ENCODE results near the gene TSPAN14. TPM values are rescaled to one million over a fixed set of nuclear protein-coding genes. Genes with fewer than 3 reads are reported as not detected.
"Not testable (repeated sequence)": the region's sequence is repeated elsewhere in the genome, so short reads cannot be mapped to it uniquely, and the experiment has no call there.

Gene TSPAN14
- total RNA-seq, 1 donor = 23.9 TPM

- TF ChIP-seq, protein P1, sequence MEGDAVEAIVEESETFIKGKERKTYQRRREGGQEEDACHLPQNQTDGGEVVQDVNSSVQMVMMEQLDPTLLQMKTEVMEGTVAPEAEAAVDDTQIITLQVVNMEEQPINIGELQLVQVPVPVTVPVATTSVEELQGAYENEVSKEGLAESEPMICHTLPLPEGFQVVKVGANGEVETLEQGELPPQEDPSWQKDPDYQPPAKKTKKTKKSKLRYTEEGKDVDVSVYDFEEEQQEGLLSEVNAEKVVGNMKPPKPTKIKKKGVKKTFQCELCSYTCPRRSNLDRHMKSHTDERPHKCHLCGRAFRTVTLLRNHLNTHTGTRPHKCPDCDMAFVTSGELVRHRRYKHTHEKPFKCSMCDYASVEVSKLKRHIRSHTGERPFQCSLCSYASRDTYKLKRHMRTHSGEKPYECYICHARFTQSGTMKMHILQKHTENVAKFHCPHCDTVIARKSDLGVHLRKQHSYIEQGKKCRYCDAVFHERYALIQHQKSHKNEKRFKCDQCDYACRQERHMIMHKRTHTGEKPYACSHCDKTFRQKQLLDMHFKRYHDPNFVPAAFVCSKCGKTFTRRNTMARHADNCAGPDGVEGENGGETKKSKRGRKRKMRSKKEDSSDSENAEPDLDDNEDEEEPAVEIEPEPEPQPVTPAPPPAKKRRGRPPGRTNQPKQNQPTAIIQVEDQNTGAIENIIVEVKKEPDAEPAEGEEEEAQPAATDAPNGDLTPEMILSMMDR (IDR thresholded peaks at IDR 0.05; ENCODE audit: extremely low read depth, low read depth, low read length) = no peak
- Histone ChIP-seq H3K4me3 (ENCODE audit: insufficient read depth, low read length) (no peak overlapping the region), H3K36me3 (ENCODE audit: insufficient read depth, low read length) (no peaks in the 10 kb centered on the region), H3K27ac (ENCODE audit: low read depth, low read length) (no peak overlapping the region), H3K4me1 (ENCODE audit: insufficient read depth, low read length) (no peaks in the 10 kb centered on the region), H3K4me2 (ENCODE audit: insufficient read depth, low read length) (no peak overlapping the region), H3K9me3 (ENCODE audit: low read depth, low read length) (no peaks in the 10 kb centered on the region), H3K79me2 (ENCODE audit: insufficient read depth, low read length) (no peaks in the 10 kb centered on the region), H4K20me1 (ENCODE audit: insufficient read depth, low read length) (no peaks in the 10 kb centered on the region), H2AFZ (ENCODE audit: low read length) (no peak overlapping the region), H3K27me3 (ENCODE audit: insufficient read depth, low read length) (no peaks in the 10 kb centered on the region)
- peak; percentile 37 for DNase-seq (ENCODE audit: insufficient read length, low spot score, missing footprints)
Observed at GRCh38 chr10:80542053-80542452, 87.9 kb downstream of the TSPAN14 start.

DNA sequence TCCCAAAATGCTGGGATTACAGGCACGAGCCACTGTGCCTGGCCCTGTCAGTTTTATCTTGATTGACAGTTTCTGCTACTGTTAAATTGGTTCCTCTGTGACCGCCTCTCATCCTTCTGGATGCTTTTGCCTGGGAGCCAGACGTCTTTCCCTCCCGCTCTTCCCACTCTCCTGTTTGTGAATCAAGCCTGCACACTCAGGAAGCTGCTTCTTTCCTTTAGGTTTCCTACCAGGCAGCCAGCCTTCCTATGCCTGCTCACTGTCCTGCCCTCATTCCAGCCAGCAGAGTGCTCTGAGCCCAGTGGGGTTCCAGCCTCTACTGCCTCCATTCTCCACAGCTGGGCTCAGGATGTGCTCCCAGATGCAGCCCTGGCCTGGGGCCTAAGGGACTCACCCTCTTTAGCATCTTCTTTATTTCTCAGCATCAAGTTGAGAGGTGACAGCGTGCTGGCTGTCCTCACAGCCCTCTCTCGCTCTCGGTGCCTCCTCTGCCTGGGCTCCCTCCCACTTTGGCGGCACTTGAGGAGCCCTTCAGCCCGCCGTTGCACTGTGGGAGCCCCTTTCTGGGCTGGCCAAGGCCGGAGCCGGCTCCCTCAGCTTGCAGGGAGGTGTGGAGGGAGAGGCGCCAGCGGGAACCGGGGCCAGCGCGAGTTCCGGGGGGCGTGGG lies 88.7 kb downstream of the TSPAN14 start:
- no peak overlapping the region for H3K4me3 ChIP-seq (ENCODE audit: insufficient read depth, low read length)
- no peak overlapping the region for H2AFZ ChIP-seq (ENCODE audit: low read length)
- no peak overlapping the region for H3K4me2 ChIP-seq (ENCODE audit: insufficient read depth, low read length)
- no peaks in the 10 kb centered on the region for H3K27me3 ChIP-seq (ENCODE audit: insufficient read depth, low read length)
- no peaks in the 10 kb centered on the region for H3K9me3 ChIP-seq (ENCODE audit: low read depth, low read length)
- H4K20me1 ChIP-seq (ENCODE audit: insufficient read depth, low read length) = no peaks in the 10 kb centered on the region
- H3K4me1 ChIP-seq (ENCODE audit: insufficient read depth, low read length) = no peaks in the 10 kb centered on the region
- peak; percentile 43 for DNase-seq (ENCODE audit: insufficient read length, low spot score, missing footprints)
- no peaks in the 10 kb centered on the region for H3K36me3 ChIP-seq (ENCODE audit: insufficient read depth, low read length)
- TF ChIP-seq, protein P1 (IDR thresholded peaks at IDR 0.05; ENCODE audit: extremely low read depth, low read depth, low read length) = no peak
- no peak overlapping the region for H3K27ac ChIP-seq (ENCODE audit: low read depth, low read length)
- no peaks in the 10 kb centered on the region for H3K79me2 ChIP-seq (ENCODE audit: insufficient read depth, low read length)

DNA sequence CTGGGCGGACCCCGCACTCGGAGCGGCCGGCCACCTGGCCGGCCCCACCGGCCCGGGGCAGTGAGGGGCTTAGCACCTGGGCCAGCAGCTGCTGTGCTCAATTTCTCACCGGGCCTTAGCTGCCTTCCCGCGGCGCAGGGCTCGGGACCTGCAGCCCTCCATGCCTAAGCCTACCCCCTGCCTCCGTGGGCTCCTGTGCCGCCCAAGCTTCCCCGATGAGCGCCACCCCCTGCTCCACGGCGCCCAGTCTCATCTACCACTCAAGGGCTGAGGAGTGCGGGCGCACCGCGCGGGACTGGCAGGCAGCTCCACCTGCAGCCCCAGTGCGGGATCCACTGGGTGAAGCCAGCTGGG lies 89.2 kb downstream of the TSPAN14 start:
- H3K4me1 ChIP-seq (ENCODE audit: insufficient read depth, low read length); H4K20me1 ChIP-seq (ENCODE audit: insufficient read depth, low read length); H3K27me3 ChIP-seq (ENCODE audit: insufficient read depth, low read length); H3K36me3 ChIP-seq (ENCODE audit: insufficient read depth, low read length); H2AFZ ChIP-seq (ENCODE audit: low read length); H3K4me2 ChIP-seq (ENCODE audit: insufficient read depth, low read length); H3K79me2 ChIP-seq (ENCODE audit: insufficient read depth, low read length); H3K9me3 ChIP-seq (ENCODE audit: low read depth, low read length); DNase-seq (ENCODE audit: insufficient read length, low spot score, missing footprints); H3K27ac ChIP-seq (ENCODE audit: low read depth, low read length); H3K4me3 ChIP-seq (ENCODE audit: insufficient read depth, low read length): not testable (repeated sequence)

DNA sequence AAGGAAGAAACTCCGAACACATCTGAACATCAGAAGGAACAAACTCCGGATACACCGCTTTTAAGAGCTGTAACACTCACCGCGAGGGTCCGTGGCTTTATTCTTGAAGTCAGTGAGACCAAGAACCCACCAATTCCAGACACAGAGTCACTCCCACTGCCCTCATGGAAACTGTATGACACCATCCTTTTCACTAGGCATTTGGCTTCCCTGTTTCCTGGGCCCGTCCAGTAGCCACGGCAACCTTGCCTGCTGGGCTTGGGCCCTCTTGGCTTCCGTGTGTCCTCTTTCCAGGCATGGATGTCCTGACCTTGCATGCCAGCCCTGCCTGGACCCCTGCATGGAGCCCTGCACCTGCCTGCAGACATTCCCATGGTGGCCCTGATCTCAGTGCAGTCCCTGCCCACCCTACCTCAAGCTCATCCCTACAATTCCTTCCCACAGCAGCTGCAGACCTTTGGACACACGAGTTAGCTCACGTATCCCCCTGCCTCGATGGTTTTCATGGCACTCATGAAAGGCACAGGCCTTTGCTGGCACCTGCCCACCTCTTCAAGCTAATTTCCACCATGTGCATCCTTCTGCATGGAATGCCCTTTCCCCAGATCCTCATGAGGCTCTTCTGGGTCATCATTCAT lies 90.3 kb downstream of the TSPAN14 start:
- H3K4me1 ChIP-seq (ENCODE audit: insufficient read depth, low read length) = no peaks in the 10 kb centered on the region
- no peak overlapping the region for H2AFZ ChIP-seq (ENCODE audit: low read length)
- peak; percentile 75 for DNase-seq (ENCODE audit: insufficient read length, low spot score, missing footprints)
- no peak overlapping the region for H3K4me3 ChIP-seq (ENCODE audit: insufficient read depth, low read length)
- H3K79me2 ChIP-seq (ENCODE audit: insufficient read depth, low read length) = no peaks in the 10 kb centered on the region
- TF ChIP-seq, protein P1 (IDR thresholded peaks at IDR 0.05; ENCODE audit: extremely low read depth, low read depth, low read length) = no peak
- no peak overlapping the region for H3K27ac ChIP-seq (ENCODE audit: low read depth, low read length)
- H3K36me3 ChIP-seq (ENCODE audit: insufficient read depth, low read length) = no peaks in the 10 kb centered on the region
- no peaks in the 10 kb centered on the region for H4K20me1 ChIP-seq (ENCODE audit: insufficient read depth, low read length)
- no peaks in the 10 kb centered on the region for H3K9me3 ChIP-seq (ENCODE audit: low read depth, low read length)
- H3K27me3 ChIP-seq (ENCODE audit: insufficient read depth, low read length) = no peaks in the 10 kb centered on the region
- H3K4me2 ChIP-seq (ENCODE audit: insufficient read depth, low read length) = no peak overlapping the region

Data from osteoblast (primary cell).